OCI-LY1 (cell line): ENCODE results near the gene FTSJ1.

ENCODE experiments used
- H2AFZ ChIP-seq: fragments of 200-600 bp; sonication (generic), shearing (Covaris generic); 2 replicates; pipeline ENCODE4 v1.6.0; 2014; ENCODE audit warnings: antibody characterized with exemption, mild to moderate bottlenecking, low read length
- H3F3A ChIP-seq: fragments of 200-600 bp; sonication (generic), shearing (Covaris generic); 2 replicates; pipeline ENCODE4 v1.6.0; 2014; ENCODE audit warnings: mild to moderate bottlenecking, antibody characterized with exemption, low read length, moderate library complexity; ENCODE audit not compliant: insufficient read depth
- H3K27ac ChIP-seq: fragments of 200-600 bp; sonication (generic); 2 replicates; pipeline ENCODE4 v1.5.1; 2014; ENCODE audit warnings: low read length, mixed run types, mild to moderate bottlenecking, low read depth; ENCODE audit not compliant: poor library complexity, severe bottlenecking
- H3K27me3 ChIP-seq: fragments of 200-600 bp; sonication (generic); 2 replicates; pipeline ENCODE4 v1.6.0; 2014; ENCODE audit warnings: antibody characterized with exemption, mild to moderate bottlenecking, low read length, moderate library complexity; ENCODE audit not compliant: insufficient read depth
- H3K36me3 ChIP-seq: fragments of 200-600 bp; sonication (generic); 2 replicates; pipeline ENCODE4 v1.6.1; 2014; ENCODE audit warnings: mild to moderate bottlenecking, antibody characterized with exemption, low read length, moderate library complexity, mixed read lengths; ENCODE audit not compliant: insufficient read depth
- H3K4me1 ChIP-seq: fragments of 200-600 bp; sonication (generic); 2 replicates; pipeline ENCODE4 v1.5.1; 2014; ENCODE audit warnings: mild to moderate bottlenecking, low read length, moderate library complexity; ENCODE audit not compliant: insufficient read depth, severe bottlenecking
- H3K4me2 ChIP-seq: fragments of 200-600 bp; sonication (generic), shearing (Covaris generic); 2 replicates; pipeline ENCODE4 v1.6.1; 2014; ENCODE audit warnings: low read length
- H3K4me3 ChIP-seq: fragments of 200-600 bp; sonication (generic); 2 replicates; pipeline ENCODE4 v1.5.1; 2014; ENCODE audit warnings: low read length, low read depth, mild to moderate bottlenecking, mixed read lengths; ENCODE audit not compliant: poor library complexity, severe bottlenecking
- H3K79me2 ChIP-seq: fragments of 200-600 bp; shearing (Covaris generic); 2 replicates; pipeline ENCODE4 v1.6.1; 2016; ENCODE audit warnings: mixed run types, low read length, mixed read lengths; ENCODE audit not compliant: insufficient read depth
- H3K9ac ChIP-seq: fragments of 200-600 bp; sonication (generic), shearing (Covaris generic); 2 replicates; pipeline ENCODE4 v1.6.1; 2014; ENCODE audit warnings: mild to moderate bottlenecking, low read length, mixed read lengths
- H3K9me2 ChIP-seq: fragments of 200-600 bp; sonication (generic), shearing (Covaris generic); 2 replicates; pipeline ENCODE4 v1.6.1; 2014; ENCODE audit warnings: low read depth, mild to moderate bottlenecking, low read length, mixed read lengths
- H3K9me3 ChIP-seq: fragments of 200-600 bp; shearing (Covaris generic); 2 replicates; pipeline ENCODE4 v1.6.1; 2014; ENCODE audit warnings: low read length, mixed read lengths
- H4K20me1 ChIP-seq: fragments of 200-600 bp; sonication (generic), shearing (Covaris generic); 2 replicates; pipeline ENCODE4 v1.6.0; 2016; ENCODE audit warnings: mild to moderate bottlenecking, low read length; ENCODE audit not compliant: insufficient read depth
- CTCF ChIP-seq: fragments of 200-600 bp; sonication (generic), shearing (Covaris generic); IDR thresholded peaks from 2 replicates; pipeline ENCODE4 v1.5.1; 2017; ENCODE audit warnings: mild to moderate bottlenecking, antibody characterized with exemption, low read length, moderate library complexity, mixed read lengths
- EZH2 ChIP-seq: fragments of 200-600 bp; sonication (generic), shearing (Covaris generic); IDR thresholded peaks from 2 replicates; pipeline ENCODE4 v1.8.0; 2017; ENCODE audit warnings: borderline replicate concordance, mixed run types, mild to moderate bottlenecking, antibody characterized with exemption, low read length, moderate library complexity, mixed read lengths

Gene FTSJ1

GRCh38 chrX:48478806-48479205 is 2.8 kb downstream of the FTSJ1 start:
- Histone ChIP-seq H3K9me2 (no peaks in the 10 kb centered on the region), H2AFZ (no peak overlapping the region), H3F3A (no peaks in the 10 kb centered on the region), H3K9ac (no peak overlapping the region), H3K27ac (no peak overlapping the region), H3K4me2 (no peak overlapping the region), H3K36me3 (peaks cover 31% of the 10 kb centered on the region), H3K79me2 (peaks cover 15% of the 10 kb centered on the region), H3K9me3 (no peaks in the 10 kb centered on the region), H3K4me1 (peaks cover 15% of the 10 kb centered on the region), H4K20me1 (no peaks in the 10 kb centered on the region), H3K4me3 (no peak overlapping the region), H3K27me3 (no peaks in the 10 kb centered on the region)
- TF ChIP-seq EZH2 (no peak), CTCF (no peak)

GRCh38 chrX:48480142-48480541 is 4.1 kb downstream of the FTSJ1 start:
- H3K27me3 ChIP-seq: no peaks in the 10 kb centered on the region
- no peak overlapping the region for H2AFZ ChIP-seq
- peaks cover 8% of the 10 kb centered on the region for H3K4me1 ChIP-seq
- H3K4me3 ChIP-seq: no peak overlapping the region
- no peak overlapping the region for H3K9ac ChIP-seq
- H3F3A ChIP-seq: no peaks in the 10 kb centered on the region
- no peaks in the 10 kb centered on the region for H4K20me1 ChIP-seq
- peaks cover 32% of the 10 kb centered on the region for H3K36me3 ChIP-seq
- H3K27ac ChIP-seq: no peak overlapping the region
- TF ChIP-seq EZH2 (no peak), CTCF (no peak)
- peaks cover 15% of the 10 kb centered on the region for H3K79me2 ChIP-seq
- H3K9me3 ChIP-seq: no peaks in the 10 kb centered on the region
- no peak overlapping the region for H3K4me2 ChIP-seq
- no peaks in the 10 kb centered on the region for H3K9me2 ChIP-seq

GRCh38 chrX:48480583-48480982 is 4.6 kb downstream of the FTSJ1 start:
- Histone ChIP-seq H3K9me3 (no peaks in the 10 kb centered on the region), H3K9ac (no peak overlapping the region), H3K9me2 (no peaks in the 10 kb centered on the region), H4K20me1 (no peaks in the 10 kb centered on the region), H3K27ac (no peak overlapping the region), H3F3A (no peaks in the 10 kb centered on the region), H3K27me3 (no peaks in the 10 kb centered on the region), H3K4me3 (no peak overlapping the region), H3K36me3 (peaks cover 32% of the 10 kb centered on the region), H2AFZ (no peak overlapping the region), H3K4me2 (no peak overlapping the region), H3K4me1 (peaks cover 7% of the 10 kb centered on the region), H3K79me2 (peaks cover 15% of the 10 kb centered on the region)
- TF ChIP-seq CTCF (no peak), EZH2 (no peak)
